Endothelial cell (in vitro differentiated cells): Measurements from ENCODE around the gene TRIM23. TPM values are rescaled to one million over a fixed set of nuclear protein-coding genes. Genes with fewer than 3 reads are reported as not detected.

Experiments
- DNase-seq: peaks from one replicate; pipeline ENCODE4 v3.0.0; 2021; ENCODE audit warnings: low spot score
- H3K27ac Mint-ChIP-seq: one replicate; pipeline ENCODE4 v1.8.0; 2021; ENCODE audit warnings: mixed read lengths, inconsistent platforms; ENCODE audit not compliant: unreplicated experiment
- H3K27me3 Mint-ChIP-seq: one replicate; pipeline ENCODE4 v1.8.0; 2021; ENCODE audit warnings: mild to moderate bottlenecking, moderate library complexity, mixed read lengths, inconsistent platforms; ENCODE audit not compliant: unreplicated experiment
- H3K36me3 Mint-ChIP-seq: one replicate; pipeline ENCODE4 v1.8.0; 2021; ENCODE audit warnings: mild to moderate bottlenecking, low read depth, mixed read lengths, inconsistent platforms; ENCODE audit not compliant: unreplicated experiment
- H3K4me1 Mint-ChIP-seq: one replicate; pipeline ENCODE4 v1.8.0; 2021; ENCODE audit warnings: mild to moderate bottlenecking, mixed read lengths, inconsistent platforms; ENCODE audit not compliant: unreplicated experiment
- H3K4me3 Mint-ChIP-seq: one replicate; pipeline ENCODE4 v1.8.0; 2021; ENCODE audit warnings: mild to moderate bottlenecking, mixed read lengths, inconsistent platforms; ENCODE audit not compliant: unreplicated experiment
- H3K9me3 Mint-ChIP-seq: one replicate; pipeline ENCODE4 v1.8.0; 2021; ENCODE audit warnings: mixed read lengths, inconsistent platforms; ENCODE audit not compliant: unreplicated experiment
- long read RNA-seq: library from polyadenylated mRNA; unstranded; transcript quantifications from one replicate; pipeline ENCODE4 v2.0.0, GENCODE V29; 2020; ENCODE audit not compliant: unreplicated experiment
- total RNA-seq: library from RNA; stranded (reverse); fragmentation: NEBNext Ultra II Directional; extraction: Animal tissue kit (Norgen Biotek cat#: 25700); gene quantifications from one replicate; pipeline ENCODE4 v1.2.1, GENCODE V29; 2021; ENCODE audit not compliant: unreplicated experiment
- TF ChIP-seq, protein P1 (sequence below): fragments of 200-600 bp; sonication (generic); IDR thresholded peaks from one replicate; pipeline ENCODE4 v1.5.0; 2021; ENCODE audit warnings: antibody characterized with exemption; ENCODE audit not compliant: unreplicated experiment

Gene TRIM23
- 12.8 TPM for total RNA-seq
- long read RNA-seq = 0 reads

DNA sequence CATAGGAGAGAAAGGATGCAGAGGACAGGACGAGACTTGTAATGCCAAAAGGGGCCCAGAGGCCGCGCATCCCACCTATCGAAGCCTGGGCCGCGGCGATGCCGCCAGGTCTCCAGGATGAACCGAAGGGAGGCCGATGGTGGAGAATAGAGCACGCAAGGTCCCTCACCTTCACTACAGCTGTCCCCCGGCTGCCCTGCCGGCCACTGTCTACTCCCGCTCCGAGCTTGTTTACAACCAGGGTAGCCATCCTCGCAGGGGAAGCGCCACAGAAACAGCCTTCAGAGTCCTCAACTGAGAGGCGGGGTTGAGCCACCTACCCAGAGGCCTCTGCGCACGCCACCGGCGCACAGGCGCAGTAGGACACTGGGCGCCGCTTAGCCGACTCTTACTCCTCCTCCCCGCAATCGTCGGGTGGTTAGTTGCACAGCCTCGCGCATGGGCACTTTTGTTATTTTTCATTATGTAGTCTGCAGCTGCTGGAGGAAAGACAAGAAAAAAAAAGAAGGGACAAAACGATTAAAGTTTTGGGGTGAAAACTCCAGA is at the start of gene TRIM23:
TRIM23 (minus strand) TSS at position 309 of the 546 bp plus-strand sequence; CDS start at position 250, 59 bp downstream.
- Mint-ChIP-seq H3K4me3 (peak within 1 kb of the TSS; percentile 97), H3K4me1 (peaks cover 16% of the 10 kb centered on the region), H3K36me3 (no peaks in the 10 kb centered on the region), H3K27me3 (peaks cover 5% of the 10 kb centered on the region), H3K9me3 (no peaks in the 10 kb centered on the region), H3K27ac (peak within 1 kb of the TSS; percentile 97)
- DNase-seq = peak; percentile 81
- TF ChIP-seq, protein P1, sequence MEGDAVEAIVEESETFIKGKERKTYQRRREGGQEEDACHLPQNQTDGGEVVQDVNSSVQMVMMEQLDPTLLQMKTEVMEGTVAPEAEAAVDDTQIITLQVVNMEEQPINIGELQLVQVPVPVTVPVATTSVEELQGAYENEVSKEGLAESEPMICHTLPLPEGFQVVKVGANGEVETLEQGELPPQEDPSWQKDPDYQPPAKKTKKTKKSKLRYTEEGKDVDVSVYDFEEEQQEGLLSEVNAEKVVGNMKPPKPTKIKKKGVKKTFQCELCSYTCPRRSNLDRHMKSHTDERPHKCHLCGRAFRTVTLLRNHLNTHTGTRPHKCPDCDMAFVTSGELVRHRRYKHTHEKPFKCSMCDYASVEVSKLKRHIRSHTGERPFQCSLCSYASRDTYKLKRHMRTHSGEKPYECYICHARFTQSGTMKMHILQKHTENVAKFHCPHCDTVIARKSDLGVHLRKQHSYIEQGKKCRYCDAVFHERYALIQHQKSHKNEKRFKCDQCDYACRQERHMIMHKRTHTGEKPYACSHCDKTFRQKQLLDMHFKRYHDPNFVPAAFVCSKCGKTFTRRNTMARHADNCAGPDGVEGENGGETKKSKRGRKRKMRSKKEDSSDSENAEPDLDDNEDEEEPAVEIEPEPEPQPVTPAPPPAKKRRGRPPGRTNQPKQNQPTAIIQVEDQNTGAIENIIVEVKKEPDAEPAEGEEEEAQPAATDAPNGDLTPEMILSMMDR = no peak

DNA sequence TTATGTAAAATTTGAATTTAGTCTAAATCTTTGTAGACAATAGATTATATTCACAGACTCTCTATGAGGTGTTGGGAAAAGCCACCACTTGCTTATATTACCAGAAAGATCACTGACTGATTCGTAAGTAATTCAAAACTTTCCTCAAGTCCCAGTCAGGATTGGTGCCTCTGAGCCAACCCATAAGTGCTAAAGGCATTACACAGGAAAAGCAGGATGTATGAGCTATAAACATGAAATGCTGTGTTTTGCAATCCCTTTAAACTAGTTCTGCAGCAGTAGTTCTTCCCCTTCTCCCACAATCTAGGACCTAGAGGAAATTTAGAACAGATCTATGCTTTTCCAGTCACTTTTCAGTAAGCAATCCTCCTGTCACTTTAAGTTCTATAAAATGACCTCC is 48.7 kb upstream of the TRIM23 start:
- no peak overlapping the region for H3K4me3 Mint-ChIP-seq
- peaks cover 2% of the 10 kb centered on the region for H3K27me3 Mint-ChIP-seq
- H3K4me1 Mint-ChIP-seq = no peaks in the 10 kb centered on the region
- H3K36me3 Mint-ChIP-seq = peaks cover 18% of the 10 kb centered on the region
- no peaks in the 10 kb centered on the region for H3K9me3 Mint-ChIP-seq
- DNase-seq = no peak
- no peak overlapping the region for H3K27ac Mint-ChIP-seq
- TF ChIP-seq, protein P1 = no peak

DNA sequence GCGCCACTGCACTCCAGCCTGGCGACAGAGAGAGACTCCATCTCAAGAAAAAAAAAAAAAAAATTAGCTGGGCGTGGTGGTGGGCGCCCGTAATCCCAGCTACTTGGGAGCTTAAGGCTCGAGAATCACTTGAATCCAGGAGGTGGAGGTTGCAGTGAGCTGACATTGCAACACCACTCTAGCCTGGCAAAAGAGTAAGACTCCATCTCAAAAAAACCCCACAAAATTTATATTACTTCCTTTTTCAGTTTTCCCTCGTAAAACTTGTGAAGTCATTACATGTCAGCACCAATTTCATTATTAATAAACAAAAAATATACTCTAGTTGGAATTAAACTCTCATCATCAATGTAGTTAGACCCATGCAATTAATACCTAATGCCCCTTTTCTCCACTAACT is 44.6 kb upstream of the TRIM23 start:
- Mint-ChIP-seq H3K36me3 (peaks cover 15% of the 10 kb centered on the region), H3K4me1 (peaks cover 3% of the 10 kb centered on the region), H3K27ac (no peak overlapping the region), H3K27me3 (no peaks in the 10 kb centered on the region), H3K4me3 (no peak overlapping the region), H3K9me3 (no peaks in the 10 kb centered on the region)
- TF ChIP-seq, protein P1 = no peak
- no peak for DNase-seq

DNA sequence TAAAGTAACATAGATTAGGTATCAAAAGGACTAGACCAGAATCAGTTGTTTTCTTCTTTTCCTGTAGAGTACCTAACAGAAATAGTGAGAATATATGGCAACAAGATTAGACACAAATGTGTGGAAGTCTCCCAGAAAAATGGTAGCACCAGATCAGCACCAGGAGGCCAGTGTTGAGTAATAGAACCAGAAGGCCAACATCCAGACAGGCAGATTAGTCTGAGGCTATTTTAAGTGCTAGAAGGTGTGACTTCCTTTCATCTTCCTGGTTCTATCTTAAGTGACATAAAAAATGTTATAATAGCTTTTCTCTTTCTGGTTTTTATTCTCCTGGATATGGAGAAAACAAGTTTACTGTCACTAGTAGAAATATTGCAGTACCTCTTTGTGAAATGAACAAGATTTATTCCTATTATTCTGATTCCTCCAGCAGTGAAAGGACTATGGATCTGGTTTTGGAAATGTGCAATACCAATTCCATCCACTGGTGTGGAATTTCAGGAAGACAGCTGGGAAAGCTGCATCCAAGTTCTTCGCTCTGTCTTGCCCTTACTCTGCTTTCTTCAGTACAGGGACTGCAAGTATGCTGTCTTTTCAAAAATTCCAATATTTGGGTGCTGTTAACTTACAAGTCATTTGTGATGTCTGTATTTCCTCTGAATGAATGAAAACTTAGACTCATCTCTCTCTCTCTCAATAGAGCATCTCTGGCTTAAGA is 39.8 kb upstream of the TRIM23 start:
- Mint-ChIP-seq H3K4me3 (no peak overlapping the region), H3K27me3 (no peaks in the 10 kb centered on the region), H3K27ac (peak overlapping the region; percentile 83), H3K36me3 (peaks cover 7% of the 10 kb centered on the region), H3K4me1 (peaks cover 3% of the 10 kb centered on the region), H3K9me3 (no peaks in the 10 kb centered on the region)
- TF ChIP-seq, protein P1 = peak; percentile 87
- DNase-seq = peak; percentile 37

DNA sequence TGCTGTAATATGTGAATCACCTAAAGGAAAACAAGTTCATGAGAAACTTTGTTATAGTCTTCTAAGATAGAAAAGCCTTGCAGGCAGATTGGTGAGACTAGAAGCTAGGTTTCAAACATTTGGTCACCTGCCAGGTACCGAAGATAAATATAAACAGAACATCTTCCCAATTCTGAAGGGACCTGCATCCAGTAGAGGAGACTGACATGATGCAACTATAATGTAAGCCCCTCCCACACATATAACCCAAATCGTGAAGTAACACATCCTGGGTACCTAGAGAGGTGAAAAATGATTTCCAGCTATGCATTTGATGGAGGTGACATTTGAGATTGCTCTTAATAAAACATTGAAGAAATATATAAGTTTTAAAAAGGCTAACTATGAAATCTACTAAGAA is 30.6 kb upstream of the TRIM23 start:
- no peaks in the 10 kb centered on the region for H3K27me3 Mint-ChIP-seq
- no peak overlapping the region for H3K4me3 Mint-ChIP-seq
- DNase-seq = no peak
- H3K36me3 Mint-ChIP-seq = no peaks in the 10 kb centered on the region
- TF ChIP-seq, protein P1 = no peak
- no peaks in the 10 kb centered on the region for H3K9me3 Mint-ChIP-seq
- H3K27ac Mint-ChIP-seq = no peak overlapping the region
- no peaks in the 10 kb centered on the region for H3K4me1 Mint-ChIP-seq
